ENCODE results near the gene SLC17A5.
"Not testable (repeated sequence)": the region's sequence is repeated elsewhere in the genome, so short reads cannot be mapped to it uniquely, and the experiment has no call there.

DNA sequence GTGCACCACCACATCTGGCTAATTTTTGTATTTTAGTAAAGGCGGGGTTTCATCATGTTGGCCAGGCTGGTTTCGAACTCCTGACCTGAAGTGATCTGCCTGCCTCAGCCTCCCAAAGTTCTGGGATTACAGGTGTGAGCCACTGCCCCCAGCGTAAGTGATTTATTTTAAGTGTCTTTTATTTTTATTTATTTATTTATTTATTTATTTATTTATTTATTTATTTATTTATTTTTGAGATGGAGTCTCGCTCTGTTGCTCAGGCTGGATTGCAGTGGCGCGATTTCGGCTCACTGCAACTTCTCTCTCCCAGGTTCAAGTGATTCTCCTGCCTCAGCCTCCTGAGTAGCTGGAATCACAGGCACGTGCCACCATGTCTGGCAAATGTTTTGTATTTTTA, 30.3 kb downstream of the SLC17A5 start:
- TF ChIP-seq, protein P1, sequence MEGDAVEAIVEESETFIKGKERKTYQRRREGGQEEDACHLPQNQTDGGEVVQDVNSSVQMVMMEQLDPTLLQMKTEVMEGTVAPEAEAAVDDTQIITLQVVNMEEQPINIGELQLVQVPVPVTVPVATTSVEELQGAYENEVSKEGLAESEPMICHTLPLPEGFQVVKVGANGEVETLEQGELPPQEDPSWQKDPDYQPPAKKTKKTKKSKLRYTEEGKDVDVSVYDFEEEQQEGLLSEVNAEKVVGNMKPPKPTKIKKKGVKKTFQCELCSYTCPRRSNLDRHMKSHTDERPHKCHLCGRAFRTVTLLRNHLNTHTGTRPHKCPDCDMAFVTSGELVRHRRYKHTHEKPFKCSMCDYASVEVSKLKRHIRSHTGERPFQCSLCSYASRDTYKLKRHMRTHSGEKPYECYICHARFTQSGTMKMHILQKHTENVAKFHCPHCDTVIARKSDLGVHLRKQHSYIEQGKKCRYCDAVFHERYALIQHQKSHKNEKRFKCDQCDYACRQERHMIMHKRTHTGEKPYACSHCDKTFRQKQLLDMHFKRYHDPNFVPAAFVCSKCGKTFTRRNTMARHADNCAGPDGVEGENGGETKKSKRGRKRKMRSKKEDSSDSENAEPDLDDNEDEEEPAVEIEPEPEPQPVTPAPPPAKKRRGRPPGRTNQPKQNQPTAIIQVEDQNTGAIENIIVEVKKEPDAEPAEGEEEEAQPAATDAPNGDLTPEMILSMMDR (IDR thresholded peaks at IDR 0.05), result not testable (repeated sequence)
- not testable (repeated sequence) for TF ChIP-seq POLR2A (IDR thresholded peaks at IDR 0.05)
